ENCODE data around the gene GCLM. TPM values are rescaled to one million over a fixed set of nuclear protein-coding genes. Genes with fewer than 3 reads are reported as not detected.
"Not testable (repeated sequence)": the region's sequence is repeated elsewhere in the genome, so short reads cannot be mapped to it uniquely, and the experiment has no call there.

The GCLM gene
- total RNA-seq, 1 experiment from 2014 or later: 34.4 TPM

DNA sequence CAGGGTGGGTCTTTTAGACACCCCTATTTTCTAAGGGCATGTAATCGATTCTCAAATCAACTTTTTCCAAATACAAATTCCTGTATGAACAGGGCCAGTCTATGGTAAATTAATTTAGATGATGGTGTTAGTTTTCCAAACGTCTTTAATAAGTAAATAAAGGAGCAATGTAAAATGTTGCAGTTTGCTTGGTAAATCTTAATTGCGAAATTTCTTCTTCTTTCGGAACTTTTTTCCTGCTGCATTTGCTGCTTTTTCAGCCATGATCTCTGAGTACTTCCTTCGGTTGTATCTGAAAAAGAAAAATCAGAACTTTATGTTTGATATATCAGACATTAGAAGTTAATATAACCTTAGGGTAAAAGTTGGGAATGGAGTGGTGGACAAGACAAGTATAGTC lies 39.6 kb downstream of the GCLM start:
- intact Hi-C loops (cut with micrococcal nuclease; ENCODE audit: unreplicated experiment): no loop called here
- DNase-seq (ENCODE audit: low spot score): no peak
- no peaks in the 10 kb centered on the region for H3K27me3 ChIP-seq (replicated peaks; ENCODE audit: insufficient read depth, low read depth, low read length, poor library complexity)
- peaks cover 61% of the 10 kb centered on the region for H3K36me3 ChIP-seq (ENCODE audit: insufficient read depth, low read length, poor library complexity, severe bottlenecking)
- H3K4me3 ChIP-seq (ENCODE audit: low read depth, low read length, poor library complexity, severe bottlenecking): no peak overlapping the region
- BruUV-seq (replicated peaks): no TSS peak
- H3K4me1 ChIP-seq (ENCODE audit: insufficient read depth, low read length, poor library complexity, severe bottlenecking): no peaks in the 10 kb centered on the region
- H3K27ac ChIP-seq (ENCODE audit: low read depth, low read length, poor library complexity, severe bottlenecking): no peak overlapping the region
- TF ChIP-seq EZH2 (IDR thresholded peaks at IDR 0.05; ENCODE audit: borderline replicate concordance, low read depth, low read length, poor library complexity, severe bottlenecking): no peak
- TF ChIP-seq, protein P1, sequence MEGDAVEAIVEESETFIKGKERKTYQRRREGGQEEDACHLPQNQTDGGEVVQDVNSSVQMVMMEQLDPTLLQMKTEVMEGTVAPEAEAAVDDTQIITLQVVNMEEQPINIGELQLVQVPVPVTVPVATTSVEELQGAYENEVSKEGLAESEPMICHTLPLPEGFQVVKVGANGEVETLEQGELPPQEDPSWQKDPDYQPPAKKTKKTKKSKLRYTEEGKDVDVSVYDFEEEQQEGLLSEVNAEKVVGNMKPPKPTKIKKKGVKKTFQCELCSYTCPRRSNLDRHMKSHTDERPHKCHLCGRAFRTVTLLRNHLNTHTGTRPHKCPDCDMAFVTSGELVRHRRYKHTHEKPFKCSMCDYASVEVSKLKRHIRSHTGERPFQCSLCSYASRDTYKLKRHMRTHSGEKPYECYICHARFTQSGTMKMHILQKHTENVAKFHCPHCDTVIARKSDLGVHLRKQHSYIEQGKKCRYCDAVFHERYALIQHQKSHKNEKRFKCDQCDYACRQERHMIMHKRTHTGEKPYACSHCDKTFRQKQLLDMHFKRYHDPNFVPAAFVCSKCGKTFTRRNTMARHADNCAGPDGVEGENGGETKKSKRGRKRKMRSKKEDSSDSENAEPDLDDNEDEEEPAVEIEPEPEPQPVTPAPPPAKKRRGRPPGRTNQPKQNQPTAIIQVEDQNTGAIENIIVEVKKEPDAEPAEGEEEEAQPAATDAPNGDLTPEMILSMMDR (conservative IDR thresholded peaks at IDR 0.05; ENCODE audit: low read depth, low read length): no peak
- ChIA-PET POLR2A (ENCODE audit: low non-redundant PET) (no interaction called here), CTCF (no interaction called here)
- H3K9me3 ChIP-seq (ENCODE audit: low read depth, low read length, poor library complexity, severe bottlenecking): no peaks in the 10 kb centered on the region

DNA sequence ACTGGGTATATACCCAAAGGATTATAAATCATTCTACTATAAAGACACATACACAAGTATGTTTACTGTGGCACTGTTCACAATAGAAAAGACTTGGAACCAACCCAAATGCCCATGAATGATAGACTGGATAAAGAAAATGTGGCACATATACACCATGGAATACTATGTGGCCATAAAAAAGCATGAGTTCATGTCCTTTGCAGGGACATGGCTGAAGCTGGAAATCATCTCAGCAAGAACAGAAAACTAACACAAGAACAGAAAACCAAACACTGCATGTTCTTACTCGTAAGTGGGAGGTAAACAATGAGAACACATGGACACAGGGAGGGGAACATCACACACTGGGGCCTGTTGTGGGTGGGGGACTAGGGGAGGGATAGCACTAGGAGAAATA lies 40.7 kb downstream of the GCLM start:
- intact Hi-C loops (cut with micrococcal nuclease; ENCODE audit: unreplicated experiment); H3K4me3 ChIP-seq (ENCODE audit: low read depth, low read length, poor library complexity, severe bottlenecking); POLR2A ChIA-PET (ENCODE audit: low non-redundant PET); BruUV-seq (replicated peaks); CTCF ChIA-PET; H3K9me3 ChIP-seq (ENCODE audit: low read depth, low read length, poor library complexity, severe bottlenecking); H3K27ac ChIP-seq (ENCODE audit: low read depth, low read length, poor library complexity, severe bottlenecking); DNase-seq (ENCODE audit: low spot score); H3K27me3 ChIP-seq (replicated peaks; ENCODE audit: insufficient read depth, low read depth, low read length, poor library complexity); H3K4me1 ChIP-seq (ENCODE audit: insufficient read depth, low read length, poor library complexity, severe bottlenecking): not testable (repeated sequence)
- H3K36me3 ChIP-seq (ENCODE audit: insufficient read depth, low read length, poor library complexity, severe bottlenecking): peaks cover 50% of the 10 kb centered on the region

DNA sequence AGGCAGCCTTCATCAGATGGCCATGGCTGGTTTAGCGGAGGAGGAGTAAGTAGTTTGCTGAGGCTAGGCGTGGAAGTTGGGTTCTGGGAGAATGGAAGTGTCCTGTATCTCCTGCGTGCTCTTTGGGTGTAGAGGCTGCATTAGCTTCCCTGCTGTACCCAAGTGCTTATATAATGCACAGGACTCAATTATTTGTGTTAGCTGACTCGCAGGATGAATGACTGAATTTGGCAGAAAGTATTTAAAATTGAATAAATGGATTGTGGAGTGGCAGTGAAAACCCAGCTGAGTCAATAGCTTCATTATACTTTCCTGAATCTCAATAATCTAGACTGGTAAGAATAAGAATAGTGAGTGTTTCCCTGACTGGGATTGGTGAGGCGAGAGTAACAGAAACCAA lies 44.0 kb downstream of the GCLM start:
- no peaks in the 10 kb centered on the region for H3K4me1 ChIP-seq (ENCODE audit: insufficient read depth, low read length, poor library complexity, severe bottlenecking)
- BruUV-seq (replicated peaks): no TSS peak
- no peak overlapping the region for H3K4me3 ChIP-seq (ENCODE audit: low read depth, low read length, poor library complexity, severe bottlenecking)
- H3K27ac ChIP-seq (ENCODE audit: low read depth, low read length, poor library complexity, severe bottlenecking): no peak overlapping the region
- DNase-seq (ENCODE audit: low spot score): no peak
- H3K9me3 ChIP-seq (ENCODE audit: low read depth, low read length, poor library complexity, severe bottlenecking): no peaks in the 10 kb centered on the region
- intact Hi-C loops (cut with micrococcal nuclease; ENCODE audit: unreplicated experiment): no loop called here
- ChIA-PET CTCF (no interaction called here), POLR2A (ENCODE audit: low non-redundant PET) (no interaction called here)
- no peak for TF ChIP-seq EZH2 (IDR thresholded peaks at IDR 0.05; ENCODE audit: borderline replicate concordance, low read depth, low read length, poor library complexity, severe bottlenecking)
- TF ChIP-seq, protein P1 (conservative IDR thresholded peaks at IDR 0.05; ENCODE audit: low read depth, low read length): no peak
- peaks cover 17% of the 10 kb centered on the region for H3K36me3 ChIP-seq (ENCODE audit: insufficient read depth, low read length, poor library complexity, severe bottlenecking)
- H3K27me3 ChIP-seq (replicated peaks; ENCODE audit: insufficient read depth, low read depth, low read length, poor library complexity): no peaks in the 10 kb centered on the region

DNA sequence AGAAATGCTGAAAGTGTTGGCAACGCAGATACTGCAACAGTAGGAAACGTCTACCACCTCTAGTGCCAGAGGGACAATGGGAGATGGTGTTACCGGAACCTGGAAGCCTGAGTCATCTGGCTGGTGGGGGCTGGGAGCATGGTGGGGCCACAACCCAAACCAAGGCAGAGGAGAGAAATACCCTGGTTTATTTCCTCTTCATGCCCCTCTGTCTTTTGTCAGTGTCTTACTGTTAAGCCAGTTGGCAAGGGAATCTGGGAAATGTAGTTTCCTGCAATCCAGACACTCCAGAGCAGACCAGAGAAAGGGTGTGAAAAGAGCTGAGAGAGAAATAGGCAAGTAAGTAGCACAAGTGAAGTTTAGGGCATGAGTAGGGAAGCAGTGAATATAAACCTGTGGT lies 45.1 kb downstream of the GCLM start:
- ChIA-PET POLR2A (ENCODE audit: low non-redundant PET) (no interaction called here), CTCF (no interaction called here)
- intact Hi-C loops (cut with micrococcal nuclease; ENCODE audit: unreplicated experiment): no loop called here
- Histone ChIP-seq H3K27me3 (replicated peaks; ENCODE audit: insufficient read depth, low read depth, low read length, poor library complexity) (no peaks in the 10 kb centered on the region), H3K36me3 (ENCODE audit: insufficient read depth, low read length, poor library complexity, severe bottlenecking) (peaks cover 6% of the 10 kb centered on the region), H3K9me3 (ENCODE audit: low read depth, low read length, poor library complexity, severe bottlenecking) (no peaks in the 10 kb centered on the region), H3K4me1 (ENCODE audit: insufficient read depth, low read length, poor library complexity, severe bottlenecking) (no peaks in the 10 kb centered on the region), H3K27ac (ENCODE audit: low read depth, low read length, poor library complexity, severe bottlenecking) (no peak overlapping the region), H3K4me3 (ENCODE audit: low read depth, low read length, poor library complexity, severe bottlenecking) (no peak overlapping the region)
- no peak for DNase-seq (ENCODE audit: low spot score)
- no TSS peak for BruUV-seq (replicated peaks)
- TF ChIP-seq EZH2 (IDR thresholded peaks at IDR 0.05; ENCODE audit: borderline replicate concordance, low read depth, low read length, poor library complexity, severe bottlenecking): no peak
- TF ChIP-seq, protein P1 (conservative IDR thresholded peaks at IDR 0.05; ENCODE audit: low read depth, low read length): no peak

DNA sequence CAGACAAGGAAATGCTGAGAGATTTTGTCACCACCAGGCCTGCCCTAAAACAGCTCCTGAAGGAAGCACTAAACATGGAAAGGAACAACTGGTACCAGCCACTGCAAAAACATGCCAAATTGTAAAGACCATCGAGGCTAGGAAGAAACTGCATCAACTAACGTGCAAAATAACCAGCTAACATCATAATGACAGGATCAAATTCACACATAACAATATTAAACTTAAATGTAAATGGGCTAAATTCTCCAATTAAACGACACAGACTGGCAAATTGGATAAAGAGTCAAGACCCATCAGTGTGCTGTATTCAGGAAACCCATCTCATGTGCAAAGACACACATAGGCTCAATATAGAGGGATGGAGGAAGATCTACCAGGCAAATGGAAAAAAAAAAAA lies 51.6 kb downstream of the GCLM start:
- CTCF ChIA-PET; BruUV-seq (replicated peaks); H3K27ac ChIP-seq (ENCODE audit: low read depth, low read length, poor library complexity, severe bottlenecking); H3K27me3 ChIP-seq (replicated peaks; ENCODE audit: insufficient read depth, low read depth, low read length, poor library complexity); DNase-seq (ENCODE audit: low spot score); H3K4me3 ChIP-seq (ENCODE audit: low read depth, low read length, poor library complexity, severe bottlenecking); H3K9me3 ChIP-seq (ENCODE audit: low read depth, low read length, poor library complexity, severe bottlenecking); H3K4me1 ChIP-seq (ENCODE audit: insufficient read depth, low read length, poor library complexity, severe bottlenecking); intact Hi-C loops (cut with micrococcal nuclease; ENCODE audit: unreplicated experiment); H3K36me3 ChIP-seq (ENCODE audit: insufficient read depth, low read length, poor library complexity, severe bottlenecking): not testable (repeated sequence)
- POLR2A ChIA-PET (ENCODE audit: low non-redundant PET): interaction anchor here (0.7 kb wide), 1 partner anchor 79 kb away, joined by 5 read pairs; no protein-coding TSS in a partner anchor

DNA sequence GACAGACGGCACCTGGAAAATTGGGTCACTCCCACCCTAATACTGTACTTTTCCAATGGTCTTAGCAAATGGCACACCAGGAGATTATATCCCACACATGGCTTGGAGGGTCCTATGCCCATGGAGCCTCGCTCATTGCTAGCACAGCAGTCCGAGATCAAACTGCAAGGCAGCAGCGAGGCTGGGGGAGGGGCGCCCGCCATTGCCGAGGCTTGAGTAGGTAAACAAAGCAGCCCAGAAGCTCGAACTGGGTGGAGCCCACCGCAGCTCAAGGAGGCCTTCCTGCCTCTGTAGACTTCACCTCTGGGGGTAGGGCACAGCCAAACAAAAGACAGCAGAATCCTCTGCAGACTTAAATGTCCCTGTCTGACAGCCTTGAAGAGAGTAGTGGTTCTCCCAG lies 53.2 kb downstream of the GCLM start:
- DNase-seq (ENCODE audit: low spot score); H3K4me3 ChIP-seq (ENCODE audit: low read depth, low read length, poor library complexity, severe bottlenecking); H3K27me3 ChIP-seq (replicated peaks; ENCODE audit: insufficient read depth, low read depth, low read length, poor library complexity); POLR2A ChIA-PET (ENCODE audit: low non-redundant PET); H3K9me3 ChIP-seq (ENCODE audit: low read depth, low read length, poor library complexity, severe bottlenecking); H3K36me3 ChIP-seq (ENCODE audit: insufficient read depth, low read length, poor library complexity, severe bottlenecking); intact Hi-C loops (cut with micrococcal nuclease; ENCODE audit: unreplicated experiment); H3K27ac ChIP-seq (ENCODE audit: low read depth, low read length, poor library complexity, severe bottlenecking); BruUV-seq (replicated peaks); H3K4me1 ChIP-seq (ENCODE audit: insufficient read depth, low read length, poor library complexity, severe bottlenecking); CTCF ChIA-PET: not testable (repeated sequence)
